ENCODE results near the gene GPANK1. TPM values are rescaled to one million over a fixed set of nuclear protein-coding genes. Genes with fewer than 3 reads are reported as not detected.

GPANK1 gene
- 8.9 TPM for total RNA-seq (ENCODE audit: unreplicated experiment)
- long read RNA-seq, partial matches to known transcripts: 6 of 11 reads
- long read RNA-seq, other reads (novel, unspliced or antisense): 0 of 11 reads

- peak; percentile 59 for DNase-seq (ENCODE audit: low spot score)
- H3K27ac Mint-ChIP-seq (ENCODE audit: unreplicated experiment): peak within 1 kb of the TSS; percentile 97
- peaks cover 27% of the 10 kb centered on the region for H3K4me1 Mint-ChIP-seq (ENCODE audit: unreplicated experiment)
- no peak for TF ChIP-seq CTCF (IDR thresholded peaks at IDR 0.05; ENCODE audit: unreplicated experiment)
- peak within 1 kb of the TSS; percentile 97 for H3K4me3 Mint-ChIP-seq (ENCODE audit: unreplicated experiment)
- peaks cover 5% of the 10 kb centered on the region for H3K27me3 Mint-ChIP-seq (ENCODE audit: unreplicated experiment)
- peaks cover 14% of the 10 kb centered on the region for H3K36me3 Mint-ChIP-seq (ENCODE audit: low read depth, unreplicated experiment)
- no peaks in the 10 kb centered on the region for H3K9me3 Mint-ChIP-seq (ENCODE audit: unreplicated experiment)
Measured at GRCh38 chr6:31664790-31665500, at the start of gene GPANK1. Gene GPANK1, minus strand, starts transcription at chr6:31664997. Its CDS starts 519 bp downstream, at chr6:31664478.

GRCh38 chr6:31713991-31714684, 49.3 kb upstream of the GPANK1 start:
- H3K4me1 Mint-ChIP-seq (ENCODE audit: unreplicated experiment): no peaks in the 10 kb centered on the region
- no peak for TF ChIP-seq CTCF (IDR thresholded peaks at IDR 0.05; ENCODE audit: unreplicated experiment)
- no peak overlapping the region for H3K27ac Mint-ChIP-seq (ENCODE audit: unreplicated experiment)
- H3K27me3 Mint-ChIP-seq (ENCODE audit: unreplicated experiment): peaks cover 3% of the 10 kb centered on the region
- no peak overlapping the region for H3K4me3 Mint-ChIP-seq (ENCODE audit: unreplicated experiment)
- DNase-seq (ENCODE audit: low spot score): no peak
- no peaks in the 10 kb centered on the region for H3K36me3 Mint-ChIP-seq (ENCODE audit: low read depth, unreplicated experiment)
- no peaks in the 10 kb centered on the region for H3K9me3 Mint-ChIP-seq (ENCODE audit: unreplicated experiment)

GRCh38 chr6:31713465-31713864, 48.7 kb upstream of the GPANK1 start:
- Mint-ChIP-seq H3K9me3 (ENCODE audit: unreplicated experiment) (no peaks in the 10 kb centered on the region), H3K36me3 (ENCODE audit: low read depth, unreplicated experiment) (no peaks in the 10 kb centered on the region), H3K4me3 (ENCODE audit: unreplicated experiment) (no peak overlapping the region), H3K27ac (ENCODE audit: unreplicated experiment) (no peak overlapping the region), H3K27me3 (ENCODE audit: unreplicated experiment) (peaks cover 3% of the 10 kb centered on the region), H3K4me1 (ENCODE audit: unreplicated experiment) (no peaks in the 10 kb centered on the region)
- no peak for DNase-seq (ENCODE audit: low spot score)
- no peak for TF ChIP-seq CTCF (IDR thresholded peaks at IDR 0.05; ENCODE audit: unreplicated experiment)

GRCh38 chr6:31712296-31712695, 47.5 kb upstream of the GPANK1 start:
- Mint-ChIP-seq H3K9me3 (ENCODE audit: unreplicated experiment) (no peaks in the 10 kb centered on the region), H3K4me1 (ENCODE audit: unreplicated experiment) (no peaks in the 10 kb centered on the region), H3K4me3 (ENCODE audit: unreplicated experiment) (no peak overlapping the region), H3K27ac (ENCODE audit: unreplicated experiment) (no peak overlapping the region), H3K36me3 (ENCODE audit: low read depth, unreplicated experiment) (no peaks in the 10 kb centered on the region), H3K27me3 (ENCODE audit: unreplicated experiment) (no peaks in the 10 kb centered on the region)
- no peak for TF ChIP-seq CTCF (IDR thresholded peaks at IDR 0.05; ENCODE audit: unreplicated experiment)
- DNase-seq (ENCODE audit: low spot score): no peak

GRCh38 chr6:31711233-31711632, 46.4 kb upstream of the GPANK1 start:
- Mint-ChIP-seq H3K27ac (ENCODE audit: unreplicated experiment) (no peak overlapping the region), H3K36me3 (ENCODE audit: low read depth, unreplicated experiment) (no peaks in the 10 kb centered on the region), H3K9me3 (ENCODE audit: unreplicated experiment) (no peaks in the 10 kb centered on the region), H3K27me3 (ENCODE audit: unreplicated experiment) (no peaks in the 10 kb centered on the region), H3K4me3 (ENCODE audit: unreplicated experiment) (no peak overlapping the region), H3K4me1 (ENCODE audit: unreplicated experiment) (no peaks in the 10 kb centered on the region)
- no peak for DNase-seq (ENCODE audit: low spot score)
- TF ChIP-seq CTCF (IDR thresholded peaks at IDR 0.05; ENCODE audit: unreplicated experiment): no peak

Measured in endothelial cell (in vitro differentiated cells).